ENCODE data around the gene MACC1.

- TF ChIP-seq CTCF (IDR thresholded peaks at IDR 0.05; ENCODE audit: low read length) (no peak), EZH2 (IDR thresholded peaks at IDR 0.05; ENCODE audit: borderline replicate concordance, low read length) (no peak)
These were observed 34.1 kb downstream of the MACC1 start for GRCh38 chr7:20183086-20183485.

Data from OCI-LY1 (cell line).